Endothelial cell of umbilical vein (primary cell): ENCODE measurements around the gene PDHA2. TPM values are rescaled to one million over a fixed set of nuclear protein-coding genes. Genes with fewer than 3 reads are reported as not detected.
A peak's percentile ranks its signal among the peaks of the same experiment; 100 is the strongest.

ENCODE experiments used
- BruUV-seq: library from RNA; stranded (reverse); fragments of 400-500 nt; replicated peaks from 2 replicates; lab custom pipeline; 2021; lab: Mats Ljungman, UMichigan
- CTCF ChIA-PET: fragments of 300-600, 350-600 bp; sonication (Branson Sonifier 250); formaldehyde crosslinking; loops from one replicate; lab custom pipeline; 2021; ENCODE audit warnings: antibody characterized with exemption, inconsistent platforms; lab: Charles Lee
- POLR2A ChIA-PET: fragments of 300-600, 350-600 bp; sonication (Branson Sonifier 250); formaldehyde crosslinking; loops from one replicate; lab custom pipeline; 2021; ENCODE audit warnings: antibody characterized with exemption, inconsistent platforms; lab: Charles Lee
- DNase-seq: peaks from one replicate; pipeline ENCODE4 v3.0.0-alpha.2; 2011; ENCODE audit warnings: low read depth, low spot score
- FAIRE-seq: peaks from 2 replicates; lab custom pipeline; 2011; peaks lifted over from hg19 to GRCh38; lab: Jason Lieb, UNC
- H2AFZ ChIP-seq: 2 replicates; pipeline ENCODE4 v1.6.0; 2012; ENCODE audit warnings: low read depth, low read length, control low read depth, inconsistent platforms
- H3K27ac ChIP-seq: 2 replicates; pipeline ENCODE4 v1.5.1; 2011; ENCODE audit warnings: low read depth, mild to moderate bottlenecking, control low read depth, low read length, moderate library complexity; ENCODE audit not compliant: insufficient read depth
- H3K27me3 ChIP-seq, 2 experiments: 2 replicates each; pipeline versions ENCODE4 v1.6.0 to v1.6.1; 2011; ENCODE audit warnings: low read length in 2 of 2, mixed read lengths in 1 of 2; ENCODE audit not compliant: control insufficient read depth in 2 of 2, insufficient read depth in 2 of 2
- H3K36me3 ChIP-seq, 2 experiments: 2 replicates in 1 of 2; 3 replicates in 1 of 2; pipeline ENCODE4 v1.5.1; 2011; ENCODE audit warnings: low read length in 2 of 2, mild to moderate bottlenecking in 1 of 2, moderate library complexity in 1 of 2; ENCODE audit not compliant: control insufficient read depth in 2 of 2, insufficient read depth in 2 of 2; ENCODE audit errors: extremely low read depth in 1 of 2
- H3K4me1 ChIP-seq: 3 replicates; pipeline ENCODE4 v1.5.1; 2011; ENCODE audit warnings: mild to moderate bottlenecking, low read length; ENCODE audit not compliant: control insufficient read depth, insufficient read depth; ENCODE audit errors: extremely low read depth
- H3K4me2 ChIP-seq: 2 replicates; pipeline ENCODE4 v1.6.1; 2011; ENCODE audit warnings: low read length, control low read depth, mixed read lengths; ENCODE audit not compliant: insufficient read depth
- H3K4me3 ChIP-seq, 3 experiments: fragments of 200-600 bp in 1 of 3; sonication (generic), shearing (Covaris generic) in 1 of 3; replicated peaks in 1 of 3; 2 replicates each; pipeline ENCODE4 v1.5.1; 2011 to 2016; ENCODE audit warnings: control low read depth in 3 of 3, low read length in 3 of 3, mild to moderate bottlenecking in 2 of 3, inconsistent platforms in 1 of 3, low read depth in 1 of 3, moderate library complexity in 1 of 3; ENCODE audit not compliant: insufficient read depth in 1 of 3
- H3K79me2 ChIP-seq: 2 replicates; pipeline ENCODE4 v1.6.0; 2012; ENCODE audit warnings: low read length, inconsistent platforms; ENCODE audit not compliant: control insufficient read depth, insufficient read depth
- H3K9ac ChIP-seq: replicated peaks from 2 replicates; pipeline ENCODE3; 2011; ENCODE audit warnings: low read length, control low read depth; ENCODE audit not compliant: insufficient read depth; ENCODE audit errors: extremely low read depth
- H3K9me1 ChIP-seq: replicated peaks from 3 replicates; pipeline ENCODE4 v1.6.0; 2011; ENCODE audit warnings: mild to moderate bottlenecking, low read length; ENCODE audit not compliant: control insufficient read depth, insufficient read depth; ENCODE audit errors: extremely low read depth
- H3K9me3 ChIP-seq: replicated peaks from 2 replicates; pipeline ENCODE4 v1.5.1; 2012; ENCODE audit warnings: low read length, inconsistent platforms; ENCODE audit not compliant: control insufficient read depth, insufficient read depth
- H4K20me1 ChIP-seq: replicated peaks from 2 replicates; pipeline ENCODE3; 2011; ENCODE audit warnings: mild to moderate bottlenecking, low read length; ENCODE audit not compliant: control insufficient read depth, insufficient read depth; ENCODE audit errors: extremely low read depth
- CTCF ChIP-seq, 2 donors: IDR thresholded peaks; 1 replicate in 1 of 2; 2 replicates in 1 of 2; pipeline ENCODE4 v1.5.1; 2011; ENCODE audit warnings: low read length in 2 of 2, mild to moderate bottlenecking in 2 of 2, moderate library complexity in 2 of 2, control low read depth in 1 of 2, inconsistent platforms in 1 of 2, low read depth in 1 of 2; ENCODE audit not compliant: insufficient read depth in 1 of 2; ENCODE audit errors: extremely low read depth in 1 of 2
- EZH2 ChIP-seq: IDR thresholded peaks from 2 replicates; pipeline ENCODE4 v1.6.1; 2012; ENCODE audit warnings: borderline replicate concordance, low read depth, mild to moderate bottlenecking, moderate library complexity, low read length, inconsistent platforms; ENCODE audit not compliant: severe bottlenecking
- FOS ChIP-seq: IDR thresholded peaks from 2 replicates; pipeline ENCODE4 v1.6.1; 2011; ENCODE audit warnings: mild to moderate bottlenecking, low read length, moderate library complexity, borderline replicate concordance; ENCODE audit not compliant: insufficient read depth
- GATA2 ChIP-seq: IDR thresholded peaks from 2 replicates; pipeline ENCODE4 v1.7.0; 2011; ENCODE audit warnings: low read depth, mild to moderate bottlenecking, moderate library complexity, mixed read lengths, low read length; ENCODE audit not compliant: insufficient read length, insufficient read depth
- JUN ChIP-seq: IDR thresholded peaks from 2 replicates; pipeline ENCODE4 v1.6.1; 2011; ENCODE audit warnings: borderline replicate concordance, low read depth; ENCODE audit not compliant: insufficient read length, insufficient read depth
- MAX ChIP-seq: IDR thresholded peaks from 2 replicates; pipeline ENCODE4 v1.6.1; 2011; ENCODE audit not compliant: insufficient read depth, insufficient read length
- MYC ChIP-seq: IDR thresholded peaks from one replicate; pipeline ENCODE4 v1.6.1; 2011; ENCODE audit warnings: mild to moderate bottlenecking, low read depth, low read length
- POLR2A ChIP-seq: IDR thresholded peaks from 2 replicates; pipeline ENCODE4 v1.6.1; 2012; ENCODE audit warnings: low read depth, mild to moderate bottlenecking, control low read depth, low read length
- POLR2AphosphoS5 ChIP-seq: IDR thresholded peaks from 2 replicates; pipeline ENCODE4 v1.6.1; 2012; ENCODE audit warnings: low read depth, mild to moderate bottlenecking, control low read depth, low read length, moderate library complexity; ENCODE audit not compliant: insufficient read depth
- dilution Hi-C: fragments of 300-500 bp; cut with MboI; formaldehyde crosslinking; loops from one replicate; pipeline ENCODE4 v1.15.0; 2019; ENCODE audit warnings: low sequenced_read_pairs; ENCODE audit not compliant: extremely low pct_ligation_motif_present
- intact Hi-C: fragments of 100-400 bp; cut with micrococcal nuclease; formaldehyde crosslinking; loops from one replicate; pipeline ENCODE4 v1.10.0; 2022
- polyA plus RNA-seq, 4 experiments: library from polyadenylated mRNA; depleted of rRNA in 3 of 4; stranded (reverse) in 3 of 4; unstranded in 1 of 4; fragments of >200 nt; gene quantifications; 2 replicates each; pipeline versions ENCODE4 v1.2.1 to v1.2.3, GENCODE V29; 2011 to 2012; ENCODE audit warnings: missing spikeins in 1 of 4
- total RNA-seq: library from RNA; stranded (reverse); gene quantifications from 2 replicates; pipeline ENCODE4 v1.2.3, GENCODE V29; 2021

PDHA2 gene
- total and polyA plus RNA-seq, 2 donors (not counting 3 experiments of a cell fraction or from before 2014, with no cell fraction given), result not detected

- Histone ChIP-seq H3K36me3 (no peaks in the 10 kb centered on the region), H3K9me3 (no peaks in the 10 kb centered on the region), H3K9me1 (no peaks in the 10 kb centered on the region), H3K27me3 (no peaks in the 10 kb centered on the region), H3K79me2 (no peaks in the 10 kb centered on the region), H3K27ac (no peak overlapping the region), H3K4me2 (no peak overlapping the region), H2AFZ (no peak overlapping the region), H4K20me1 (no peaks in the 10 kb centered on the region), H3K4me1 (no peaks in the 10 kb centered on the region), H3K4me3 (no peak overlapping the region), H3K9ac (no peak overlapping the region)
- FAIRE-seq (no peak), DNase-seq (peak; percentile 21)
- TF ChIP-seq MAX (no peak), EZH2 (no peak), MYC (no peak), CTCF (IDR thresholded peaks at IDR 0.05; ENCODE audit: extremely low read depth in 1 of 2, insufficient read depth in 1 of 2, low read depth in 1 of 2, low read length in 2 of 2) (no peak), JUN (no peak), POLR2AphosphoS5 (no peak), FOS (no peak), GATA2 (no peak), POLR2A (no peak)
- ChIA-PET CTCF (no interaction called here), POLR2A (no interaction called here)
- intact Hi-C loops (loop anchor here (5.0 kb wide), 1 partner anchor 517 kb away; no protein-coding TSS in a partner anchor), dilution Hi-C loops (no loop called here)
- no TSS peak for BruUV-seq
Measured at GRCh38 chr4:95835672-95836071, 4.2 kb upstream of the PDHA2 start.
